Activated T-helper 9 cell treated with anti-CD3 and anti-CD28 coated beads, Interleukin-2, amount 50 U/mL, for 16 hours (primary cell): ENCODE results near the gene UBE2M.
"Not testable (repeated sequence)": the region's sequence is repeated elsewhere in the genome, so short reads cannot be mapped to it uniquely, and the experiment has no call there.

Experiments
- DNase-seq: peaks from one replicate; pipeline ENCODE4 v3.0.0-alpha.2; 2020; ENCODE audit warnings: low read depth

The UBE2M gene

GRCh38 chr19:58513213-58513693 is 45.2 kb downstream of the UBE2M start:
- no peak for DNase-seq

GRCh38 chr19:58511353-58512208 is 46.8 kb downstream of the UBE2M start, which contains the start of gene SLC27A5:
Gene SLC27A5 (minus strand): TSS chr19:58511992. CDS start chr19:58511955, 37 bp downstream.
- DNase-seq, result no peak

- no peak for DNase-seq
These were observed 48.1 kb downstream of the UBE2M start for GRCh38 chr19:58510084-58510862.

GRCh38 chr19:58509731-58510083 is 48.7 kb downstream of the UBE2M start:
- no peak for DNase-seq

- DNase-seq, result not testable (repeated sequence)
These were observed 50.7 kb downstream of the UBE2M start for GRCh38 chr19:58507602-58508223.
